SK-N-SH (cell line): ENCODE results near the gene ADAMTS4. TPM values are rescaled to one million over a fixed set of nuclear protein-coding genes. Genes with fewer than 3 reads are reported as not detected.

ENCODE experiments used
- CTCF ChIA-PET: fragments of 300-600, 350-600 bp; formaldehyde crosslinking; extraction: SDS; loops from one replicate; lab custom pipeline; 2021; lab: Yijun Ruan, JAX
- POLR2A ChIA-PET: fragments of 350-600 bp; sonication (Branson Sonifier 250); formaldehyde crosslinking; extraction: SDS; loops from one replicate; lab custom pipeline; 2020; ENCODE audit warnings: antibody characterized with exemption, inconsistent platforms; lab: Yijun Ruan, JAX
- DNase-seq: peaks from one replicate; pipeline ENCODE4 v3.0.0; 2012
- H2AFZ ChIP-seq: fragments of 200-600 bp; sonication (generic); 2 replicates; pipeline ENCODE4 v1.8.1; 2016; ENCODE audit warnings: antibody characterized with exemption, mild to moderate bottlenecking, low read depth
- H3F3A ChIP-seq: fragments of 200-600 bp; sonication (generic); replicated peaks from 2 replicates; pipeline ENCODE3; 2016; ENCODE audit warnings: antibody characterized with exemption, mild to moderate bottlenecking; ENCODE audit not compliant: insufficient read depth
- H3K27ac ChIP-seq, 2 experiments: fragments of 200-500 bp in 1 of 2; fragments of 200-600 bp in 1 of 2; sonication (Bioruptor generic) in 1 of 2; sonication (generic), shearing (Covaris generic) in 1 of 2; 2 replicates each; pipeline versions ENCODE4 v1.5.1 to v1.6.1; 2014 to 2016; ENCODE audit warnings: low read depth in 2 of 2, inconsistent platforms in 1 of 2, low read length in 1 of 2, mild to moderate bottlenecking in 1 of 2, mixed read lengths in 1 of 2
- H3K27me3 ChIP-seq: fragments of 200-600 bp; sonication (generic), shearing (Covaris generic); 2 replicates; pipeline ENCODE4 v1.6.1; 2016; ENCODE audit warnings: mixed run types; ENCODE audit not compliant: insufficient read depth
- H3K36me3 ChIP-seq, 2 experiments: fragments of 200-500 bp in 1 of 2; fragments of 200-600 bp in 1 of 2; sonication (Bioruptor generic) in 1 of 2; sonication (generic) in 1 of 2; replicated peaks in 1 of 2; 2 replicates each; pipeline versions ENCODE3 to v1.5.1; 2014 to 2016; ENCODE audit warnings: low read length in 1 of 2, mild to moderate bottlenecking in 1 of 2; ENCODE audit not compliant: insufficient read depth in 2 of 2, control insufficient read depth in 1 of 2
- H3K4me1 ChIP-seq, 2 experiments: fragments of 200-500 bp in 1 of 2; fragments of 200-600 bp in 1 of 2; sonication (Bioruptor generic) in 1 of 2; sonication (generic), shearing (Covaris generic) in 1 of 2; 2 replicates each; pipeline versions ENCODE4 v1.5.1 to v1.6.1; 2014 to 2016; ENCODE audit warnings: low read depth in 1 of 2, low read length in 1 of 2, mixed run types in 1 of 2; ENCODE audit not compliant: insufficient read depth in 2 of 2, control insufficient read depth in 1 of 2
- H3K4me2 ChIP-seq: fragments of 200-600 bp; sonication (generic), shearing (Covaris generic); 2 replicates; pipeline ENCODE4 v1.6.1; 2017; ENCODE audit warnings: mixed run types
- H3K4me3 ChIP-seq, 2 experiments: fragments of 200-500 bp in 1 of 2; fragments of 200-600 bp in 1 of 2; sonication (Bioruptor generic) in 1 of 2; sonication (generic), shearing (Covaris generic) in 1 of 2; 2 replicates each; pipeline versions ENCODE4 v1.5.1 to v1.8.1; 2014 to 2016; ENCODE audit warnings: low read depth in 2 of 2, inconsistent platforms in 1 of 2, low read length in 1 of 2, mild to moderate bottlenecking in 1 of 2, mixed read lengths in 1 of 2, moderate library complexity in 1 of 2
- H3K79me2 ChIP-seq: fragments of 200-600 bp; sonication (generic); 2 replicates; pipeline ENCODE4 v1.8.1; 2017; ENCODE audit warnings: mild to moderate bottlenecking; ENCODE audit not compliant: insufficient read depth
- H3K9ac ChIP-seq: fragments of 200-600 bp; sonication (generic); 2 replicates; pipeline ENCODE4 v1.6.1; 2017; ENCODE audit warnings: mixed run types
- H3K9me2 ChIP-seq: fragments of 200-600 bp; sonication (generic); 2 replicates; pipeline ENCODE4 v1.6.1; 2017; ENCODE audit warnings: mixed run types
- H3K9me3 ChIP-seq: fragments of 200-600 bp; sonication (generic); 2 replicates; pipeline ENCODE4 v1.6.1; 2017; ENCODE audit warnings: mixed run types, mild to moderate bottlenecking, moderate library complexity
- H4K20me1 ChIP-seq: fragments of 200-600 bp; sonication (generic); 2 replicates; pipeline ENCODE4 v1.6.1; 2017; ENCODE audit warnings: mild to moderate bottlenecking, mixed run types; ENCODE audit not compliant: insufficient read depth
- ELF1 ChIP-seq: IDR thresholded peaks from 2 replicates; pipeline ENCODE4 v1.4.0; 2012
- EZH2phosphoT487 ChIP-seq: fragments of 200-600 bp; sonication (generic); IDR thresholded peaks from 2 replicates; pipeline ENCODE4 v1.6.1; 2017; ENCODE audit warnings: low read depth, mixed run types, mild to moderate bottlenecking, antibody characterized with exemption, moderate library complexity, borderline replicate concordance
- FOXM1 ChIP-seq: IDR thresholded peaks from 2 replicates; pipeline ENCODE4 v1.4.0; 2012; ENCODE audit warnings: low read depth, mild to moderate bottlenecking
- GABPA ChIP-seq: IDR thresholded peaks from 2 replicates; pipeline ENCODE4 v1.4.0; 2012; ENCODE audit warnings: low read depth, mild to moderate bottlenecking
- MXI1 ChIP-seq: IDR thresholded peaks from 2 replicates; pipeline ENCODE4 v1.6.1; 2012; ENCODE audit warnings: mild to moderate bottlenecking, low read depth, low read length, improper control_type of control experiment
- POLR2AphosphoS5 ChIP-seq: IDR thresholded peaks from 2 replicates; pipeline ENCODE4 v1.6.1; 2012; ENCODE audit warnings: low read depth, low read length
- SIN3A ChIP-seq: IDR thresholded peaks from 2 replicates; pipeline ENCODE4 v1.6.1; 2012; ENCODE audit warnings: low read depth, mild to moderate bottlenecking, low read length, moderate library complexity, borderline replicate concordance
- TAF1 ChIP-seq: IDR thresholded peaks from 2 replicates; pipeline ENCODE4 v1.6.1; 2012; ENCODE audit warnings: low read depth, mild to moderate bottlenecking, low read length, moderate library complexity, borderline replicate concordance
- WGBS: methylation state at CpG from one replicate; pipeline ENCODE4 v1.1.6; 2017; ENCODE audit warnings: low lambda C conversion rate; 5-methylcytosine and 5-hydroxymethylcytosine counted together
- polyA plus RNA-seq, 3 experiments: library from polyadenylated mRNA; depleted of rRNA; stranded (reverse); fragments of >200 nt; gene quantifications; 2 replicates each; pipeline ENCODE4 v1.2.3, GENCODE V29; 2012
- TF ChIP-seq, protein P1 (sequence below): IDR thresholded peaks from 2 replicates; pipeline ENCODE4; 2012
- TF ChIP-seq, protein P2 (sequence below): IDR thresholded peaks from 2 replicates; pipeline ENCODE4 v1.4.0; 2012; ENCODE audit warnings: low read depth, borderline replicate concordance

The ADAMTS4 gene
- polyA plus RNA-seq (2012; rRNA removed): 1.2 and 1.6 TPM in 2 replicates
- polyA plus RNA-seq (2012; cell fraction: cytosol; rRNA removed): 0.59 and 1.0 TPM in 2 replicates
- polyA plus RNA-seq (2012; cell fraction: nucleus; rRNA removed): 1.5 and 2.0 TPM in 2 replicates

- TF ChIP-seq EZH2phosphoT487 (no peak), FOXM1 (no peak), ELF1 (no peak), TAF1 (0 out of 2 replicates have a peak, but pooled peaks have one; percentile 13), POLR2AphosphoS5 (peak; percentile 66)
- TF ChIP-seq, protein P1, sequence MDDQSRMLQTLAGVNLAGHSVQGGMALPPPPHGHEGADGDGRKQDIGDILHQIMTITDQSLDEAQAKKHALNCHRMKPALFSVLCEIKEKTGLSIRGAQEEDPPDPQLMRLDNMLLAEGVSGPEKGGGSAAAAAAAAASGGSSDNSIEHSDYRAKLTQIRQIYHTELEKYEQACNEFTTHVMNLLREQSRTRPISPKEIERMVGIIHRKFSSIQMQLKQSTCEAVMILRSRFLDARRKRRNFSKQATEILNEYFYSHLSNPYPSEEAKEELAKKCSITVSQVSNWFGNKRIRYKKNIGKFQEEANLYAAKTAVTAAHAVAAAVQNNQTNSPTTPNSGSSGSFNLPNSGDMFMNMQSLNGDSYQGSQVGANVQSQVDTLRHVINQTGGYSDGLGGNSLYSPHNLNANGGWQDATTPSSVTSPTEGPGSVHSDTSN: peak; percentile 80
- TF ChIP-seq, all 33 proteins: peak for 3
- DNase-seq: peak; percentile 43
- no peaks in the 10 kb centered on the region for H4K20me1 ChIP-seq
- 69% methylated on average over 10 of the region's 11 CpGs for WGBS
- no peaks in the 10 kb centered on the region for H3K9me3 ChIP-seq
- peaks cover 4% of the 10 kb centered on the region for H3F3A ChIP-seq
- peaks cover 33 to 77% of the 10 kb centered on the region in 2 experiments for H3K4me1 ChIP-seq
- H3K4me3 ChIP-seq: peak within 1 kb of the TSS; percentile 42 to 57
- H2AFZ ChIP-seq: peak within 1 kb of the TSS; percentile 94
- H3K9me2 ChIP-seq: no peaks in the 10 kb centered on the region
- H3K79me2 ChIP-seq: peaks cover 18% of the 10 kb centered on the region
- peak within 1 kb of the TSS; percentile 84 to 99 for H3K27ac ChIP-seq
- CTCF ChIA-PET: interaction anchor here (2.0 to 3.2 kb wide), 2 partner anchors 27 to 33 kb away, joined by 7 to 13 read pairs; partner anchors contain the start of genes PPOX and TOMM40L
- POLR2A ChIA-PET: interaction anchor here (0.7 to 1.0 kb wide), 3 partner anchors 27 to 191 kb away, joined by 3 to 4 read pairs (median 3); partner anchors contain the start of gene TOMM40L
- peak within 1 kb of the TSS; percentile 79 for H3K4me2 ChIP-seq
- H3K27me3 ChIP-seq: no peaks in the 10 kb centered on the region
- H3K36me3 ChIP-seq: peaks cover 4 to 8% of the 10 kb centered on the region in 2 experiments
- peak within 1 kb of the TSS; percentile 66; the same call in 1 of the 2 replicates for H3K9ac ChIP-seq
Measured at GRCh38 chr1:161198897-161199431, at the start of gene ADAMTS4. ADAMTS4 (minus strand) TSS chr1:161199054; CDS start chr1:161198627, 427 bp downstream.

- Histone ChIP-seq H3K4me1 (no peaks in the 10 kb centered on the region), H3K4me3 (no peak overlapping the region), H3F3A (no peaks in the 10 kb centered on the region), H3K79me2 (no peaks in the 10 kb centered on the region), H3K9me2 (no peaks in the 10 kb centered on the region), H3K9me3 (no peaks in the 10 kb centered on the region), H2AFZ (no peak overlapping the region), H4K20me1 (no peaks in the 10 kb centered on the region), H3K27me3 (no peaks in the 10 kb centered on the region; the same call in 1 of the 2 replicates)
- POLR2A ChIA-PET: no interaction called here
- no peak for DNase-seq
- WGBS: 89% methylated on average over 4 of the region's 4 CpGs
- no peak for TF ChIP-seq SIN3A
- TF ChIP-seq, protein P2, sequence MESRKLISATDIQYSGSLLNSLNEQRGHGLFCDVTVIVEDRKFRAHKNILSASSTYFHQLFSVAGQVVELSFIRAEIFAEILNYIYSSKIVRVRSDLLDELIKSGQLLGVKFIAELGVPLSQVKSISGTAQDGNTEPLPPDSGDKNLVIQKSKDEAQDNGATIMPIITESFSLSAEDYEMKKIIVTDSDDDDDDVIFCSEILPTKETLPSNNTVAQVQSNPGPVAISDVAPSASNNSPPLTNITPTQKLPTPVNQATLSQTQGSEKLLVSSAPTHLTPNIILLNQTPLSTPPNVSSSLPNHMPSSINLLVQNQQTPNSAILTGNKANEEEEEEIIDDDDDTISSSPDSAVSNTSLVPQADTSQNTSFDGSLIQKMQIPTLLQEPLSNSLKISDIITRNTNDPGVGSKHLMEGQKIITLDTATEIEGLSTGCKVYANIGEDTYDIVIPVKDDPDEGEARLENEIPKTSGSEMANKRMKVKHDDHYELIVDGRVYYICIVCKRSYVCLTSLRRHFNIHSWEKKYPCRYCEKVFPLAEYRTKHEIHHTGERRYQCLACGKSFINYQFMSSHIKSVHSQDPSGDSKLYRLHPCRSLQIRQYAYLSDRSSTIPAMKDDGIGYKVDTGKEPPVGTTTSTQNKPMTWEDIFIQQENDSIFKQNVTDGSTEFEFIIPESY: no peak
- TF ChIP-seq GABPA: no peak
- TF ChIP-seq MXI1: no peak
- TF ChIP-seq, all 33 proteins: peak for 0
- H3K36me3 ChIP-seq: no peaks in the 10 kb centered on the region
- no peak overlapping the region for H3K9ac ChIP-seq
- H3K27ac ChIP-seq: no peak overlapping the region
- H3K4me2 ChIP-seq: no peak overlapping the region
- CTCF ChIA-PET: no interaction called here
Measured at GRCh38 chr1:161244888-161245287, 46.0 kb upstream of the ADAMTS4 start.
